Ureter (tissue), 1 donor: ENCODE results near the gene IL5RA. TPM values are rescaled to one million over a fixed set of nuclear protein-coding genes. Genes with fewer than 3 reads are reported as not detected.
A peak's percentile ranks its signal among the peaks of the same experiment; 100 is the strongest.

Experiments used
- DNase-seq: peaks from one replicate; pipeline ENCODE4 v3.0.0-alpha.2; 2020; ENCODE audit warnings: low spot score
- total RNA-seq: library from RNA; stranded (reverse); gene quantifications from one replicate; pipeline ENCODE4 v1.2.4, GENCODE V29; 2023
- donor health status: DM: yes; HTN: yes; CAD: no.

The IL5RA gene
- not detected for total RNA-seq

- no peak for DNase-seq
Observed at GRCh38 chr3:3110299-3110630, at the start of gene IL5RA. TSS of gene IL5RA (minus strand) at chr3:3110374. CDS start at chr3:3104984, 5,390 bp downstream.

- no peak for DNase-seq
Observed at GRCh38 chr3:3157484-3157883, 47.3 kb upstream of the IL5RA start.

DNA sequence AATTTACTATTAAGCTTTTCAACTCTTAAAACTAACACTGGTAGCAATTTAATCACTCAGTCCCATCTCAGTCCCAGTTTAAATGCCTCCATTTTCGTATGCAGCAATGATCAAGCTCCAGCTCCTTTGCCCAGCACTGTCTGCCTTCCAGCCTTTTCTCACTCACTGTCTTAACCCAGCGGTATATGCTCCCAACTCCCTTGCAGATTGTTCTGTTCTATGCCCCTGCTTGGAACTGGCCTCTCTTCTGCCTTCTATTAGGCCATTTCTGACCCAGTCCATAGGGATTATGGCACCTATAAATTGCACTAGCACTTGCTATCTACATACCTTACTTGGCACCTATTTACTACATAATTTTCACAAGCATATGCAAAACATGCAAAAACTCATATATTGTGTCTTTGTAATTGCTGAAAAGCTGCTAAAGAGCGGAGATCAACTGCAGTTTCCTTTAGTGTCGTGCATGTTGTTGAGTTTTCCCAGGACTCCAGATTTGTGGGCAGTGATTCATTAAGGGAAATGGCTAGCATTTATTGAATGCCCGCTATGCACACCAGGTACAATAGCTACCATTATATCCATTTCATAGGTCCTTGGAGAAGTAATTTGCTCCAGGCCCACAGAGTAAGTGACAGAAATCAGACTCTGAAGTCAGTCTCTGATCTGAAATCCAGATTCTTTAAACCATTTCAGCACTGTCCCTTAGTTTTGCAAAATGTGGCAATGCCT lies 44.9 kb upstream of the IL5RA start:
- no peak for DNase-seq

- DNase-seq: no peak
Observed at GRCh38 chr3:3151513-3151912, 41.3 kb upstream of the IL5RA start.

DNA sequence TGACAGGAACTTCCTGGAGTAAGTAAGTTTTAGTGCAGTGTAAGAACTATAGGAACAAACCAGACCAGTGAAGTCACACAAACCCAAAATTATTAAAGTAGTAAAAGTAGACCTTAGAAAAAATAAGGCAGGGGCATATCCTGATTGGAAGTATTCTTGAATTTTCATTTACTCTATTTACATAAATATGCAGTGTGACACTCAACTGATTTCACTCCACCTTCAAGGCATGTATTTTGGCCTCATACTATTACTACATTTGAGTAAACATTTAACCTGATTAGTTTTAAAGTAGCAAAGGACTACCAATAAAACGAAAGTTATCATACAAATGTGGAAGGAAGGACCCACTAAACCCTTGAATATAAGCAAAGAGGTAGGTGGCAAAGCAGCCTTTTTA lies 39.4 kb upstream of the IL5RA start:
- no peak for DNase-seq

DNA sequence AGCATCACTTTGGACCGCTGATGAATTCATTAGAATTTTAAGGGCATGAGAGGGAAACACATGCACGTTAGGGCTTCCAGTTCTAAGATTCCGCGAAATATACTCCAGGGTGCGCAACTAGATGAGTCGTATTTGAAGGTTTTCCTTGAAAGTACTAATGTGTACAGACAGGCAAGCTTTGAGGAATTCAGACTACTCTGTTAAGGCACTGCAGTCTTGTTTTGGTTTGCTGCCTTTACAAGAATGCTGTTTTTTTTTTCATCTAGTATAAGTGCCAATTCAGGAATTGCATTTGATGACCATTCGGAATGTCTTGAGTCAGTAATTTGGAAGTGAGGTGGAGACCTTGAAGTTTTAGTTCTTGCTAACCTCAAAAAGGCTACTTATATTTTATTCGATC lies 35.7 kb upstream of the IL5RA start:
- DNase-seq: no peak

DNA sequence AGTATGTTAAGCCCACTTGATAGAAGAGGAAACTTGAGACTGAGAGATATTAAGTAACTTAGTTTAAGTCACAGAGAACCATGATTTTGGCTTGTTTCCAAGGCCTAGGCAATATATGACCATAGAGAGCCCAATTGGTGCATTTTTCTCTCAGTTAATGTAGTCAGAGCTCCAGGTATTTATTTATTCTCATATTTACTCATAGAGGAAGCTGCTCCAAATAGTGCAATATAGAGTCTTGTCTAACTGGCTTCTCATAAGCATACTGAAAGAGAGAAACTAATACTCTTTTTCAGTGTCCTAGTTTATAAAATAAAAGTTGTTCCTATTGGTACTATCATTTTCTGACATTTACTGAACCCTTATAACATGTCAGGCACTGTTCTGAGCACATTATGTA lies 31.8 kb upstream of the IL5RA start:
- no peak for DNase-seq

- no peak for DNase-seq
Observed at GRCh38 chr3:3137526-3137925, 27.4 kb upstream of the IL5RA start.

DNA sequence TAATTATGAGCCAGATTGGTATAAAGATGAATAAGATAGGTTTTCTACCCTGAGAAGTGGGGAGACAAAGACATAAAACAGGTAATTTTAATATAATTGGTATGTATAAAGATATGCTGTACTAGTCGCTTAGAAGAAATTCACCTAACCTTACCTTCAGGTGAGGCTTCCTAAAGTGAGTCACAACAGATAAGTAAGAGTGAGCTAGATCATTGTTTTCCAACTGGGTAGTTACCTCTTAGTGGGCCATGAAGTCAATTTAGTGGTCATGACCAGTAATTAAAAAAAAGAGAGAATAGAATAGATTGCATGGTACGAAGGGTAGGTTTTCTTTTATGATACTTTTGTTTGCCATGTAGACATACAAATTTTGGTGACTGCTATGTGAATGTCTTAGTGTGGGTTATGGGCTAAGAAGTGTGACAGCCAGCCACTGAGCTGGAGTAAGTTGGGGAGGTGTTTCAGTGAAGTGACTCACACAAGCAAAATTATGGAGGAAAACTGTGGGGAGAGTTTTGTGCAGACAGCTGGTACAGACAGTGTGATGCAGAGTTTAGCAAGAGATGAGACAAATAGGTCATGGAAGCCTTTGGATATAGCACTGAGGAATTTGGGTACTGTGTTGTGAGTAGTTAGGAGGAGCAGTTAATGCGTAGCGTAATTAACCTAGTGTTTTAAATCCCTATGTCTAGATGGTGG lies 24.7 kb upstream of the IL5RA start:
- no peak for DNase-seq

DNA sequence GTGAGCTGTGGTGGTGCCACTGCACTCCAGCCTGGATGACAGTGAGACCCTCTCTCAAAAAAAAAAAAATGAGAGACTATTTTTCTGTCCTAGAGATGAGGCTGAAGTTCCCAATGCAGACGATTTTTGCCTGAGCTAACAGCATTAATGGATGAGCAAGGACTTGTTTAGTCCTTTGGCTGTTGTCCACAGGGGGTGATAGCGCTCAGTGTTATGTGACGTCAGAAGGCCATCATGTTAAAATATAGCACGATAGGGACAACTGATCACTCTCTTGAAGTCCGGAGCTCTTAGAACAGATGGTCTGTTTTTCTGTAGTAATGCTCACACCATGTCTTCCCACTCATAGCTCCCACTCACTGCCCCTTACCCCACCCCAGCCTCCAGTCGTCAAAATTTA lies 23.3 kb upstream of the IL5RA start:
- no peak for DNase-seq

- DNase-seq: no peak
Observed at GRCh38 chr3:3129579-3129978, 19.4 kb upstream of the IL5RA start.

- no peak for DNase-seq
Observed at GRCh38 chr3:3127432-3128010, 17.3 kb upstream of the IL5RA start.

GRCh38 chr3:3126477-3127431 lies 16.6 kb upstream of the IL5RA start, which contains the start of gene TRNT1:
TSS of gene TRNT1 (plus strand) at chr3:3126940. CDS start at chr3:3129041, 2,101 bp downstream.
- DNase-seq: peak; percentile 96

DNA sequence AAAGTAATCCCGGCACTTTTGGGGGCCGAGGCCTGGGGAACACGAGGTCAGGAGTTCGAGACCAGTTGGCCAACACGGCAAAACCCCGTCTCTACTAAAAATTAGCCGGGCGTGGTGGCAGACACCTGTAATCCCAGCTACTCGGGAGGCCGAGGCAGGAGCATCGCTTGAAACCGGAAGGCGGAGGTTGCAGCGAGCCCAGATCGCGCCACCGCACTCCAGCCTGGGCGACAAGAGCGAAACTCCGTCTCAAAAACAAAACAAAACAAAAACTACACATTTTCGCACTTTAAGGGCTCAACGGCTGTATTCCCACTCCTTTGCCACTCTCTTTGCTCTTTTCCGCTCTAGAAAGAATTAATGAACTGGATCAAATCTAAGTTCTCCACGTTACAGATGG lies 15.8 kb upstream of the IL5RA start:
- DNase-seq: no peak

GRCh38 chr3:3119393-3119851 lies 9.2 kb upstream of the IL5RA start:
- DNase-seq: no peak

- no peak for DNase-seq
Observed at GRCh38 chr3:3117651-3118050, 7.5 kb upstream of the IL5RA start.

DNA sequence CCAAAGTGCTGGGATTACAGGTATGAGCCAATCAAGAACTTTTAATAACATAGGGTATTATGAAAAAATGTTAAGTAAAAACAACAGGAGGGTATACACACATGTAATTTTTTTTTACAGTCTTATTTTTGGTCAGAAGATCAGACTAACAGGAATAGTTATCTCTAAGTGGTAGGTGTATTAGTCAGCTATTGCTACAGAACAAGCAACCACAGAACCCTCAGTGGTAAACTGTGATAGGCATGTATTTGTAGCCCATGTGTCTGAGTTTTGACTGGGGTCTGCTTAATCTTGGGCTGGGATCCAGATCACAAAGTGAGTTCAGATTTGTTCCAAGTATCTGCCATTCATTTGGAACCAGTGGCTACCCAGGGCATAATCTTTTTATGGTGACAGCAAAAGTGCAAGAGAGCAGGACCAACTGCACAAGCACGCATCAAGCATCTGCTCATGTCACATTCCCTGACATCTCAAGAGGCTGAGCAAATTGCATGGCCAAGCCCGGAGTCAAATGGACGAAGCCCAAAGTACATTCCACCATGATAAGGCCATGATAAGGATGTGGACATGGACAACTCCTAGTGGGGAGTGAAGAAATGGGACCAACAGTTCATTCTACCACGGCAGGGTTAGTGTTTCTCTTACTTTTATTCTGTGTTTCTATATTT lies 3.0 kb upstream of the IL5RA start:
- DNase-seq: no peak

- DNase-seq: no peak
Observed at GRCh38 chr3:3110749-3111361, 681 bp upstream of the IL5RA start.

DNA sequence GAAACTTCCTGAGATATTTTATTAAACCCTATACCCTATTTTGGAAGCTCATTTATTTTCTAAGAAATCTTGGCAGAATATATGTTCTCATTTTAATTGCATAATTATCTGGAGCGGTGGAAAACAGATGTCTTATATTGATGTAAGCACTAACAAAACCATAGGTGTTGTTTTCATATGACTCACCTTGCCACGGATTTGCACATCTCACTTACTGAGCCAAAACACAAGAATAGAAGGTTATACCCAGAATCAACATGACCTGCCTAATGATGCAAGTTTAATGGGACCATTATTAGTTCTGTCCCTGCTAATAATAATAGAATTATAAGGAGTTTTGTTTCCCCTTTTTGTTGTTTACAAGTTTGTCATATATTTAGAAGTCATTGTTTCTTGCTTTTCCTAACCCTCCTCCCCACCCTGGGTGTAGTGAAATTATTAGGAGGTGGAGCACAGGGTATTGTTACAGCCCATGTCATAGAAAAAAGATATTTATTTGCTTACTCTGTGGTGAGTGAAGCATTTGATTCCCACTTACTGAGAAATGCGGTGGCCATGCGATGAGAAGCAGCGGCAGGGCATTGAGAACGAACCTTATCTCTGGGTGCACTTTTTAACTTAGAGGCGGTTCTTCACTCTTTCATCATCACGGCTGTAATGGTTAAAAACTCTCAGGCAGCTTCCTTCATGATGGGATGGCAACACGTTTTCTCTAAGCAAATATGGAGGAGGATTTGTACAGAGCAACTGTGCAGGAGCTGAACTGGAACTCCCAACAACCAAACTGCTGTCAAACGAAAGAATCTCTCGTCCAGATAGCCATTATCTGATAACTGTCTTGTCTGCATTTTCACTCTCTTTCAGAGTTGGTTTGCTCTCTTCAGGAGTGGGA lies 521 bp downstream of the IL5RA start:
- DNase-seq: no peak

DNA sequence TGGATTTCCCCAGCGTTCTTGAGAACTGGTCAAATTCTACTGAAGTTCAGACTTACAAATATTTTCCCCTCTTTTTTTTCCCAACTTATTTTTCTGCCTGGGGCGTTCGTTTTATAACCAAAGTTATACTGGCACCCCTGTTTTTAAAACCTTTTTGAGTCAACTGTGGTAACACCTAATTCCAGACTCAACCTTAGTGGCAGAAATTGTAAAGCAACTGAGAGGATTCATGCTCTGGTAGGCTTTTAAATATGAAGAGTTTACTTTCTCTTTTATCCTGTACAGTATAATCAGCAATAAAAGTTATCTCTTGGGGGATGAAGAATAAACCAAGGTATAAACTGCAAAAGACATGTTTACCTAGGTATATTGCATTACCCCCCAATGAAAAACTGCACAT lies 2.3 kb downstream of the IL5RA start:
- no peak for DNase-seq
